ENCODE results near the gene PALM.
"Not testable (repeated sequence)": the region's sequence is repeated elsewhere in the genome, so short reads cannot be mapped to it uniquely, and the experiment has no call there.

The PALM gene

GRCh38 chr19:678791-679388, 29.8 kb upstream of the PALM start:
- DNase-seq (ENCODE audit: low read depth in 4 of 4, low spot score in 1 of 4) = no peak

GRCh38 chr19:679418-680286, 29.1 kb upstream of the PALM start:
- peak in 1 of 4 experiments; percentile 45 for DNase-seq (ENCODE audit: low read depth in 4 of 4, low spot score in 1 of 4)

DNA sequence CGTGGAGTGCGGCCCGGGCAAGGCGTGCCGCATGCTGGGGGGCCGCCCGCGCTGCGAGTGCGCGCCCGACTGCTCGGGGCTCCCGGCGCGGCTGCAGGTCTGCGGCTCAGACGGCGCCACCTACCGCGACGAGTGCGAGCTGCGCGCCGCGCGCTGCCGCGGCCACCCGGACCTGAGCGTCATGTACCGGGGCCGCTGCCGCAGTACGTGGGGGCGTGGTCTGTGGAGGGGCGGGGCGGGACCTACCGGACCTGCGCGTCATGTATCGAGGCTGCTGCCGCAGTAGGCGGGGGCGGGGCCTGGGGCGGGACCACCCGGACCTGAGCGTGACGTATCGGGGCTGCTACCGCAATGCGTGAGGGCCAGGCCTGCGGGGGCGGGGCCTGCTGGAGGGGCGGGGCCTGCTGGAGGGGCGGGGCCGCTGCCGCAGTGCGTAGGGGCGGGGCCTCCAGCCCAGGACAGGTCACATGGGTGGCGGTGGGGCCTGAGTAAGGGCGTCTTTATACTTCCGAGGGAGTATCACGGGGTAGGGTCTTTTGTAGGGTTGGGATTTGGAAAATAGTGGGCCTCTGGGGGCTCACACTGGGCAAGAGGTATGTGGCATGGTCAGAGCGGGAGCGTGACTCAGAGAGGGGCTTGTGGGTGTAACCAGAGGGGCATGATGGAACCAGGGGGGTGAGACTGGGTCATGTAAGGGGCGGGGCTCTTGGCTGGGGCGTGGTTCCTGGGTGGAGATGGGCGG, 28.3 kb upstream of the PALM start:
- peak; percentile 99 to 100 (median 100) for DNase-seq (ENCODE audit: low read depth in 4 of 4, low spot score in 1 of 4)

GRCh38 chr19:681029-682019, 27.4 kb upstream of the PALM start:
- DNase-seq (ENCODE audit: low read depth in 4 of 4, low spot score in 1 of 4) = peak in 3 of 4 experiments; percentile 91 to 95 (median 92)

GRCh38 chr19:682678-683320, 25.9 kb upstream of the PALM start:
- DNase-seq (ENCODE audit: low read depth in 4 of 4, low spot score in 1 of 4) = no peak

GRCh38 chr19:685454-685931, 23.2 kb upstream of the PALM start:
- no peak for DNase-seq (ENCODE audit: low read depth in 4 of 4, low spot score in 1 of 4)

DNA sequence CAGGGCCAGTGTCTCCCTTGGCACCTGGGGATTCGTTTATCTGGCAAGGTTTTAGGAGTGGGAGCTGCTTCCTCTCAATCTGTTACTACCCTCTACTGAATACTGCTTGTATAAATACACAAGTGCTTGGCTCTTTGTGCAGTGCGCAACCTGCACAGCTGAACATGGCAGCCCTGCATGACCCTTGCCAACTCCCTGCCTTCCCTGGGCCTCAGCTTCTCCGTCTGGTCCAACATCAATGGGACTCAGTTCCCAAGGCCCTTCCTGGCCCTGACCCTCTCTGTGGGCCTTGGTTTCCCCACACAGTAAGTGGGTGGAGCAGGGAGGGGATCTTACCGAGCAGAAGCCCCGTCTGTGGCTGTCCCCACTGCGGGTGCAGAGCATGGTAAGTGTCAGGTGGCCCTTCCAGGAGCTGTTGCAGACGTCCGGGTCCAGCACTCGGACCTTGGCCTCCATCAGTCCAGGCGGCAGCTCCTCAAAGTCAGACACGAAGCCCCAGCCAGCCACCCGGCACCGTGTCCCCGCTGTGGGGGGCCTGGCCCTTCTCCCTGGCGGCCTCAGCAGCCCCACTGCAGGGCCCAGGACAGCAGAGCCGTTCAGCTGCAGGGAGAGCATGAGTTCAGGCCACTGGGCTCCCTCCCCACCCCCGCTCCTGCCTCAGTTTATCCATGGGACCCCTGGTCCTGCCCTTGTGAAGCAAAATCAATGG, 22.0 kb upstream of the PALM start:
- no peak for DNase-seq (ENCODE audit: low read depth in 4 of 4, low spot score in 1 of 4)

DNA sequence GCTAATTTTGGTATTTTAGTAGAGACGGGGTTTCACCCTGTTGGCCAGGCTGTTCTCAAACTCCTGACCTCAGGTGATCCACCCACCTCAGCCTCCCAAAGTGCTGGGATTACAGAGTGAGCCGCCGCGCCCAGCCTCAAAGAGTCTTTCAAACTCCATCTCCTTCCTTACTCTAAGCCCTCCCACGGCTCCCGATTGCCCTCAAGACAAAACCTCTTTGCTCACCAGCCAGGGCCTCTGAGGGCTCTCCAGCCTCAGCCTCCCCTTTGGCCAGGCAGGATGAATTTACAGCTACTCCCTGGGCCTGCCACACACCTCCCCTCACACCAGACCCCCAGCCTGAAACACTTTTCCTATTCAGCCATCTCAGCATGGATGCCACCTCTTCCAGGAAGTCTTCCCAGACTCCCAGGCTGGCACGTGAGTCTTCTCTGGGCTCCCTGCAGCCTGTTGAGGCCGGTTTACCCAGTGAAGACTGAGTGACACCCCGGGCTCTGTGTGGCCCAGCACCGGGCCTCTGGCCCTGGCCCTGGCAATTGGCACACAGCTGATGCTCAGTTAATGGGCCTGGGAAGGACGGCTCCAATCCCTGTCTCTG, 21.1 kb upstream of the PALM start:
- DNase-seq (ENCODE audit: low read depth in 4 of 4, low spot score in 1 of 4) = no peak

DNA sequence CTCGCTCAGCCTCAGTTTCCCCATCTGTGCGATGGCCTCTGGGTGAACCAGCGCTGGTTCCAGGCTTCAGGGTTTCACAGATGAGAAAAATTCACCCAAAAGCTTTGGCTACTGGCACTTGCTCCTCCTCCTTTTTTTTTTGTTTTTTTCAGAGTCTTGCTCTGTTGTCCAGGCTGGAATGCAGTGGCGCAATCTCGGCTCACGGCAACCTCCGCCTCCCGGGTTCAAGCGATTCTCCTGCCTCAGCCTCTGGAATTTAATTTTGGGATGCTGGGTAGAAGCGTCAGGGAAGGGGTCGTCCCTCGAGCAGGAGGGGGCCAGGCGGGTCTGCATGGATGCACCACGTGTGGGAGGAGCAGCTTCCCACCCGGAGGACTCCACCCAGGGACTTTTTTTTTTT, 20.5 kb upstream of the PALM start:
- no peak for DNase-seq (ENCODE audit: low read depth in 4 of 4, low spot score in 1 of 4)

GRCh38 chr19:688992-689391, 19.7 kb upstream of the PALM start:
- DNase-seq (ENCODE audit: low read depth in 4 of 4, low spot score in 1 of 4) = no peak

DNA sequence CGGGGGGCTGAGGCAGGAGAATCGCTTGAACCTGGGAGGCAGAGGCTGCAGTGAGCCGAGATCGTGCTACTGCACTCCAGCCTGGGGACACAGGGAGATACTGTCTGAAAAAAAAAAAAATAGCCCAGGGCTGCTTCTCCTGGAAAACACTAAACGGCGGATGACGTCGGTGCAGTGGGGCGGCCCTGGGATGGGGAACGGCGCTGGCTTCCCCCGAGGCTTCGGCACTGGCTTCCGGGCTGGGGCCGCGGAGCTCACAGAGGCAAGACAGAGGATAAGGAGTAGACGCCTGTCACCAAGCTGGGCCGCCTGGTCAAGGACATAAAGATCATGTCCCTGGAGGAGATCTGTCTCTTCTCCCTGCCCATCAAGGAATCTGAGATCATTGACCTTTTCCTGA, 18.5 kb upstream of the PALM start:
- no peak for DNase-seq (ENCODE audit: low read depth in 4 of 4, low spot score in 1 of 4)

- no peak for DNase-seq (ENCODE audit: low read depth in 4 of 4, low spot score in 1 of 4)
These were observed 14.0 kb upstream of the PALM start for GRCh38 chr19:694481-695351.

GRCh38 chr19:695352-695949, 13.3 kb upstream of the PALM start, which contains the start of gene PRSS57:
Gene PRSS57, minus strand, starts transcription at chr19:695452. Its CDS starts 22 bp downstream, at chr19:695430.
- no peak for DNase-seq (ENCODE audit: low read depth in 4 of 4, low spot score in 1 of 4)

DNA sequence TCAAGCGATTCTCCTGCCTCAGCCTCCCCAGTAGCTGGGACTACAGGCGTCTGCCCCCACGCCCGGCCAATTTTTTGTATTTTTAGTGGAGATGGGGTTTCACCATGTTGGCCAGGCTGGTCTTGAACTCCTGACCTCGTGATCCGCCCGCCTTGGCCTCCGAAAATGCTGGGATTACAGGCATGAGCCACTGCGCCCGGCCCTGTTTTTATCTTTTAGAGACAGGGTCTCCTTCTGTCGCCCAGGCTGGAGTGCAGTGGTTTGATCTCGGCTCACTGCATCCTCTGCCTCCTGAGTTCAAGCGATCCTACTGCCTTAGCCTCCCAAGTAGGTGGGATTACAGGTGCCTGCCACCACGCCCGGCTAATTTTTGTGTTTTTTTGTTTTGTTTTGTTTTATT, 10.2 kb upstream of the PALM start:
- DNase-seq (ENCODE audit: low read depth in 4 of 4, low spot score in 1 of 4) = not testable (repeated sequence)

DNA sequence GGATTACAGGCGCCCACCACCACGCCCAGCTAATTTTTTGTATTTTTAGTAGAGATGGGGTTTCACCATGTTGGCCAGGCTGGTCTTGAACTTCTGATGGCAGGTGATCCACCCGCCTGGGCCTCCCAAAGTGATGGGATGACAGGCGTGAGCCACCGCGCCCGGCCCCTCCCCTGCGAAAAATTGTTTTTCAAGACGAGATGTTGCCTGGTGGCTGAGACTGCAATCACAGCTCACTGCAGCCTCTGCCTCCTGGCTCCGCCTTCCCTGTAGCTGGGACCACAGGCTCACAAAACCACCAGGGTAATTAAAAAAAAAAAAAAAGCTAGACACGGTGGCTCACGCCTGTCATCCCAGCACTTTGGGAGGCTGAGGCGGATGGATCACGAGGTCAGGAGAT, 8.8 kb upstream of the PALM start:
- not testable (repeated sequence) for DNase-seq (ENCODE audit: low read depth in 4 of 4, low spot score in 1 of 4)

DNA sequence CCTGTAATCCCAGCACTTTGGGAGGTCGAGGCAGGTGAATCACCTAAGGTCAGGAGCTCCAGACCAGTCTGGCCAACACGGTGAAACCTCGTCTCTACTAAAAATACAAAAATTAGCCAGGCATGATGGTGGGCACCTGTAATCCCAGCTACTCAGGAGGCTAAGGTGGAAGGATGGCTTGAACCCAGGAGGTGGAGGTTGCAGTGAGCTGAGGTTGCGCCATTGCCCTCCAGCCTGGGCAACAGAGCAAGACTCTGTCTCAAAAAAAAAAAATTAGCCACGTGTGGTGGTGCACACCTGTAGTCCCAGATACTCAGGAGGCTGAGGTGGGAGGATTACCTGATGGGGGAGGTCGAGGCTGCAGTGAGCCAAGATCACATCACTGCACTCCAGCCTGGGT, 5.9 kb upstream of the PALM start:
- DNase-seq (ENCODE audit: low read depth in 4 of 4, low spot score in 1 of 4) = not testable (repeated sequence)

DNA sequence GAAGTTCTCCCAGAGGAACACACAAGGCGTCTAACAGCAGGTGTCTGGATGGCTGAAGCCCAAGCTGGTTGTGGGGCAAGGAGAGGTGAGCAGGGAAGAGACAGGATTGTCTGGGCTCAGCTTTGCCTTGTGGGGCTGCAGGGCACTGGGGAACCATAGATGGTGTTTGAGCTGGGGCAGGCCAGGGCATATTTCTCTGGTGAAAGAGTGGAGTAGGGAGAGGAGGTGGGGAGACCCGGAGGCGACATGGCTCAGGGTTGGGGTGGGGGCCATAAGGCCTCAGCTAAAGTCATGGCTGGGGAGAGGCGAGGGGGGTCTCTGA, 5.4 kb upstream of the PALM start:
- DNase-seq (ENCODE audit: low read depth in 4 of 4, low spot score in 1 of 4) = no peak

All from stimulated activated CD4-positive, alpha-beta T cell treated with anti-CD3 and anti-CD28 coated beads, Interleukin-1b, Interleukin-23, amount 100 ng/mL, for 24 hours (primary cell).